Measurements from ENCODE around the gene HIC2.
"Not testable (repeated sequence)": the region's sequence is repeated elsewhere in the genome, so short reads cannot be mapped to it uniquely, and the experiment has no call there.

GRCh38 chr22:21368603-21369310 is 48.4 kb upstream of the HIC2 start:
- TF ChIP-seq CTCF (conservative IDR thresholded peaks at IDR 0.05); ZFX (IDR thresholded peaks at IDR 0.05): not testable (repeated sequence)
